Measurements from ENCODE around the gene MAMLD1. TPM values are rescaled to one million over a fixed set of nuclear protein-coding genes. Genes with fewer than 3 reads are reported as not detected.

The MAMLD1 gene
- total and polyA plus RNA-seq, 2 donors (not counting 3 experiments of a cell fraction or from before 2014, with no cell fraction given): 2.5 to 5.6 TPM

GRCh38 chrX:150465326-150465725 is 102.2 kb downstream of the MAMLD1 start:
- no TSS peak for BruUV-seq (replicated peaks)
- Histone ChIP-seq H2AFZ (ENCODE audit: low read depth, low read length) (no peak overlapping the region), H3K9me3 (replicated peaks; ENCODE audit: control insufficient read depth, insufficient read depth, low read length) (no peaks in the 10 kb centered on the region), H3K36me3 (ENCODE audit: control insufficient read depth in 2 of 2, extremely low read depth in 1 of 2, insufficient read depth in 2 of 2, low read length in 2 of 2) (no peaks in the 10 kb centered on the region), H3K4me3 (replicated peaks in 1 of 3; ENCODE audit: insufficient read depth in 1 of 3, low read depth in 1 of 3, low read length in 3 of 3) (no peak overlapping the region), H3K4me1 (ENCODE audit: control insufficient read depth, extremely low read depth, insufficient read depth, low read length) (no peaks in the 10 kb centered on the region), H3K9me1 (replicated peaks; ENCODE audit: control insufficient read depth, extremely low read depth, insufficient read depth, low read length) (no peaks in the 10 kb centered on the region), H3K4me2 (ENCODE audit: insufficient read depth, low read length) (no peak overlapping the region), H3K9ac (replicated peaks; ENCODE audit: extremely low read depth, insufficient read depth, low read length) (no peak overlapping the region), H3K27me3 (ENCODE audit: control insufficient read depth in 2 of 2, insufficient read depth in 2 of 2, low read length in 2 of 2) (no peaks in the 10 kb centered on the region), H4K20me1 (replicated peaks; ENCODE audit: control insufficient read depth, extremely low read depth, insufficient read depth, low read length) (no peaks in the 10 kb centered on the region), H3K79me2 (ENCODE audit: control insufficient read depth, insufficient read depth, low read length) (no peaks in the 10 kb centered on the region), H3K27ac (ENCODE audit: insufficient read depth, low read depth, low read length) (no peak overlapping the region)
- intact Hi-C loops (cut with micrococcal nuclease) (no loop called here), dilution Hi-C loops (cut with MboI; ENCODE audit: extremely low pct_ligation_motif_present, low sequenced_read_pairs) (no loop called here)
- no peak for DNase-seq (ENCODE audit: low read depth, low spot score)
- CTCF ChIA-PET: no interaction called here
- POLR2A ChIA-PET: no interaction called here
- TF ChIP-seq MYC (IDR thresholded peaks at IDR 0.05; ENCODE audit: low read depth, low read length) (no peak), MAX (IDR thresholded peaks at IDR 0.05; ENCODE audit: insufficient read depth, insufficient read length) (no peak), POLR2A (IDR thresholded peaks at IDR 0.05; ENCODE audit: low read depth, low read length) (no peak), FOS (IDR thresholded peaks at IDR 0.05; ENCODE audit: borderline replicate concordance, insufficient read depth, low read length) (no peak), EZH2 (IDR thresholded peaks at IDR 0.05; ENCODE audit: borderline replicate concordance, low read depth, low read length, severe bottlenecking) (no peak), JUN (IDR thresholded peaks at IDR 0.05; ENCODE audit: borderline replicate concordance, insufficient read depth, insufficient read length, low read depth) (no peak), POLR2AphosphoS5 (IDR thresholded peaks at IDR 0.05; ENCODE audit: insufficient read depth, low read depth, low read length) (no peak), CTCF (IDR thresholded peaks at IDR 0.05; ENCODE audit: extremely low read depth in 1 of 2, insufficient read depth in 1 of 2, low read depth in 1 of 2, low read length in 2 of 2) (no peak), GATA2 (IDR thresholded peaks at IDR 0.05; ENCODE audit: insufficient read depth, insufficient read length, low read depth, low read length) (no peak)
- no peak for FAIRE-seq

All from endothelial cell of umbilical vein (primary cell).